HFFc6 (cell line): ENCODE data around the gene PTPRN2. TPM values are rescaled to one million over a fixed set of nuclear protein-coding genes. Genes with fewer than 3 reads are reported as not detected.

Experiments
- DNase-seq: peaks from one replicate; pipeline ENCODE4 v3.0.0-alpha.2; 2018
- H3K27ac Mint-ChIP-seq: 2 replicates; pipeline ENCODE4 v1.8.0; 2020; ENCODE audit warnings: mild to moderate bottlenecking, mixed read lengths
- H3K27me3 Mint-ChIP-seq: 2 replicates; pipeline ENCODE4 v1.8.0; 2021; ENCODE audit warnings: mild to moderate bottlenecking, moderate library complexity, mixed read lengths; ENCODE audit not compliant: insufficient read depth
- H3K36me3 Mint-ChIP-seq: 2 replicates; pipeline ENCODE4 v1.8.0; 2021; ENCODE audit warnings: low read depth, mixed read lengths
- H3K4me1 Mint-ChIP-seq: 2 replicates; pipeline ENCODE4 v1.8.0; 2020; ENCODE audit warnings: low read depth, mixed read lengths
- H3K4me3 Mint-ChIP-seq: 2 replicates; pipeline ENCODE4 v1.8.0; 2020; ENCODE audit warnings: mild to moderate bottlenecking, moderate library complexity, mixed read lengths
- H3K9me3 Mint-ChIP-seq: 2 replicates; pipeline ENCODE4 v1.8.0; 2020; ENCODE audit warnings: mild to moderate bottlenecking, mixed read lengths
- total RNA-seq, 6 experiments: library from RNA; stranded (reverse); fragmentation: NEBNext Ultra II Directional; extraction: Animal tissue kit (Norgen Biotek cat#: 25700); gene quantifications; 2 replicates in 1 of 6; 3 replicates in 5 of 6; pipeline ENCODE4 v1.2.3, GENCODE V29; 2021
- TF ChIP-seq, protein P1 (sequence below): fragments of 200-600 bp; sonication (generic); IDR thresholded peaks from 2 replicates; pipeline ENCODE4 v1.5.0; 2021; ENCODE audit warnings: antibody characterized with exemption, mild to moderate bottlenecking

PTPRN2 gene
- total RNA-seq, 6 experiments from 2014 or later: 0.05 to 0.27 (median 0.23) TPM

DNA sequence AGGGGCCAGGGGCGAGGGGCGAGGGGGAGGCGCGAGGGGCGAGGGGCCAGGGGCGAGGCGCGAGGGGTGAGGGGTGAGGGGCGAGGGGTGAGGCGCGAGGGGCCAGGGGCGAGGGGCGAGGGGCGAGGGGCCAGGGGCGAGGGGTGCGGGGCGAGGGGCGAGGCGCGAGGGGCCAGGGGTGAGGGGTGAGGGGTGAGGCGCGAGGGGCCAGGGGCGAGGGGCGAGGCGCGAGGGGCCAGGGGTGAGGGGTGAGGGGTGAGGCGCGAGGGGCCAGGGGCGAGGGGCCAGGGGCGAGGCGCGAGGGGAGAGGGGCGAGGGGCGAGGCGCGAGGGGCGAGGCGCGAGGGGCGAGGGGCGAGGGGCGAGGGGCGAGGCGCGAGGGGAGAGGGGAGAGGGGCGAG is 192.3 kb downstream of the PTPRN2 start:
- Mint-ChIP-seq H3K4me3 (no peak overlapping the region), H3K27me3 (no peaks in the 10 kb centered on the region; the same call in none of the 2 replicates), H3K4me1 (no peaks in the 10 kb centered on the region), H3K27ac (no peak overlapping the region), H3K36me3 (no peaks in the 10 kb centered on the region; the same call in 1 of the 2 replicates), H3K9me3 (peaks cover 37% of the 10 kb centered on the region)
- no peak for DNase-seq
- TF ChIP-seq, protein P1, sequence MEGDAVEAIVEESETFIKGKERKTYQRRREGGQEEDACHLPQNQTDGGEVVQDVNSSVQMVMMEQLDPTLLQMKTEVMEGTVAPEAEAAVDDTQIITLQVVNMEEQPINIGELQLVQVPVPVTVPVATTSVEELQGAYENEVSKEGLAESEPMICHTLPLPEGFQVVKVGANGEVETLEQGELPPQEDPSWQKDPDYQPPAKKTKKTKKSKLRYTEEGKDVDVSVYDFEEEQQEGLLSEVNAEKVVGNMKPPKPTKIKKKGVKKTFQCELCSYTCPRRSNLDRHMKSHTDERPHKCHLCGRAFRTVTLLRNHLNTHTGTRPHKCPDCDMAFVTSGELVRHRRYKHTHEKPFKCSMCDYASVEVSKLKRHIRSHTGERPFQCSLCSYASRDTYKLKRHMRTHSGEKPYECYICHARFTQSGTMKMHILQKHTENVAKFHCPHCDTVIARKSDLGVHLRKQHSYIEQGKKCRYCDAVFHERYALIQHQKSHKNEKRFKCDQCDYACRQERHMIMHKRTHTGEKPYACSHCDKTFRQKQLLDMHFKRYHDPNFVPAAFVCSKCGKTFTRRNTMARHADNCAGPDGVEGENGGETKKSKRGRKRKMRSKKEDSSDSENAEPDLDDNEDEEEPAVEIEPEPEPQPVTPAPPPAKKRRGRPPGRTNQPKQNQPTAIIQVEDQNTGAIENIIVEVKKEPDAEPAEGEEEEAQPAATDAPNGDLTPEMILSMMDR: no peak

DNA sequence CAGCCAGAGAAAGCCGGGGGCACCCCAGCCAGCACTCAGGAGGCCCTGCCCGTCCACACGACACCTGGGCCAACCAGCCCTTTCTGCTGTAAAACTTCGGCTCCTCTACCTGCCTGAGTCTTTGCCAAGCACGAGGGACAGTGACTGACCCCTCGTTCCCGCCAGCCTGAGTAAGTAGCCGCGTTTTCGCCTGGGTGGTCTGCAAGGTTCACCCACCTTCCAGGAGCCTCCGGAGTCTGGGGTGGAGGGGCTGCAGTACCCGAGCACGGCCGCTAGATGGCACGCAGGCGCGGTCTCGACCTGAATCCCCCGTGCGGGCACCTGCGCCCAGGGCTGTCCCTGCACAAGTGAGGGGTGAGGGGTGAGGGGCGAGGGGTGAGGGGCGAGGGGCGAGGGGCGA is 192.7 kb downstream of the PTPRN2 start:
- no peak overlapping the region for H3K27ac Mint-ChIP-seq
- no peaks in the 10 kb centered on the region; the same call in none of the 2 replicates for H3K27me3 Mint-ChIP-seq
- TF ChIP-seq, protein P1: peak; percentile 48
- H3K4me3 Mint-ChIP-seq: no peak overlapping the region
- no peaks in the 10 kb centered on the region for H3K4me1 Mint-ChIP-seq
- H3K9me3 Mint-ChIP-seq: peaks cover 37% of the 10 kb centered on the region
- no peaks in the 10 kb centered on the region; the same call in 1 of the 2 replicates for H3K36me3 Mint-ChIP-seq
- DNase-seq: no peak

DNA sequence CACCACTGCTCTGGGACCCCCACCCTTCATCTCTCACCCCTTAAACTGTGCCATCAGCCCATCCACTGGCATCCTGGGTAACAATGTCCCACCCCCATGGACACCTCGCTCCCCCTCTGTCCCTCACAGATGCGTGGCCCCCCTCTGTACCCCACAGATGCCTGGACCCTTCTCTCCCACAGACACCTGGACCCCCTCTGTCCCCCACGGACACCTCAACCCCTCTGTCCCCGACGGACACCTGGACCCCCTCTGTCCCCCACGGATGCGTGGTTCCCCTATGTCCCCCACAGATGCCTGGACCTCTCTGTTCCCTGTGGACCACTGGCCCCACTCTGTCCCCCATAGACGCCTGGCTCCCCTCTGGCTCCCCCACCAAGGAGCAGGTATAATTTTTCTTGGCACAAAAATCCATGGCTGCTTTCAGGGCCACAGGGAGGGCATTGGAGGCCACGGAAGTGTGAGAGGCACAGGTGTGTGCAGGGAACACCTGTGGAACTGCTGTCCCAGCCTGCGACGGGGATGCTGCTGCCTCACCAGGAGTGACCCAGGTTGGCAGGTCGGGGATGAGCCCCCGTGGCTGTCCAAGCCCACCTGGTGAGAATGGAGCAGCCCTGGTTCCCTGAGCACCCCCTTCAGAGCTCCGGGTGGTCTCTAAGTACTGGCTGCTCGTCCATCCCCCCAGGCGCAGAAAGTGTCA is 193.5 kb downstream of the PTPRN2 start:
- no peak overlapping the region for H3K27ac Mint-ChIP-seq
- H3K27me3 Mint-ChIP-seq: no peaks in the 10 kb centered on the region; the same call in none of the 2 replicates
- no peak overlapping the region for H3K4me3 Mint-ChIP-seq
- no peaks in the 10 kb centered on the region for H3K4me1 Mint-ChIP-seq
- no peak for DNase-seq
- TF ChIP-seq, protein P1: no peak
- no peaks in the 10 kb centered on the region; the same call in 1 of the 2 replicates for H3K36me3 Mint-ChIP-seq
- peaks cover 37% of the 10 kb centered on the region for H3K9me3 Mint-ChIP-seq

DNA sequence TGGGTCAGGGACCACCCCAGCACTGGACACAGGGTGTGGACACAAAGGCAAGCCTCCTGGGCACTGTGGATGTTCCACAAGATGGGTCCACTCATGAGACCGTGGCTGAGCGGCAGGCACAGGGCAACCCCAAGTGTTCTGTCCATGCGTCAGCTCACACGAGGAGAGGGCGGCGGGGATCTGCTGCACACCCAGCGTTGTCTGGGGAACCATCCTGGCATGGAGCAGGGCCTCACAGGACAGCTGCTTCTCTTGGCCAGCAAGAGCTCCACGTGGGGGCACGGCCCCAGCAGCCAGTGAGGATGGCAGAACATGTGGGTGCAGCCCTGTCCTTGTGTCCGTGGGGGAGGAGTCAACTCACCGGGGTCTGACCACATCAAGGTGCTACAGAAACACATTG is 195.4 kb downstream of the PTPRN2 start:
- no peak overlapping the region for H3K27ac Mint-ChIP-seq
- H3K36me3 Mint-ChIP-seq: no peaks in the 10 kb centered on the region; the same call in 1 of the 2 replicates
- H3K4me1 Mint-ChIP-seq: no peaks in the 10 kb centered on the region
- no peak for DNase-seq
- H3K4me3 Mint-ChIP-seq: no peak overlapping the region
- TF ChIP-seq, protein P1: no peak
- no peaks in the 10 kb centered on the region; the same call in none of the 2 replicates for H3K27me3 Mint-ChIP-seq
- peaks cover 43% of the 10 kb centered on the region for H3K9me3 Mint-ChIP-seq

DNA sequence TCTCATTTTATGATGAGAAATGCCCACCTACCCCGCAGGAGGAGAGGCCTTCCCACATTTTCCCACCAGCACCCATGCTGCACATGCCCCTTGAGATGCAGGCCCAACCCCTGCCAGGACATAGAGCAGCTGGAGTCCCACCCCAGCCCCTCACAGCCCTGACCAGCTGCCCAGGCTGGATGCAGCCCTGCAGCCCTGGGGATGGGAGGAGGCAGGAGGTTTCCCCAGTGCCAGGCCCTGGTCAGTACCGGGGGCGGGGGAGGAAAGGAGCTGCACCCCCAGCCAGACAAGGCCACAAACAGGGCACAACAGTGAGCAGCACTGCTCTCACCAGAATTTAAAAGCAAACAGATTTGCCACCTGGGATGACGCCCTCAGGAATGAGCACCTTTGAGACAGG is 196.1 kb downstream of the PTPRN2 start:
- H3K4me3 Mint-ChIP-seq: no peak overlapping the region
- H3K4me1 Mint-ChIP-seq: no peaks in the 10 kb centered on the region
- TF ChIP-seq, protein P1: no peak
- no peak for DNase-seq
- H3K27ac Mint-ChIP-seq: no peak overlapping the region
- H3K27me3 Mint-ChIP-seq: no peaks in the 10 kb centered on the region; the same call in none of the 2 replicates
- H3K9me3 Mint-ChIP-seq: peaks cover 43% of the 10 kb centered on the region
- no peaks in the 10 kb centered on the region; the same call in 1 of the 2 replicates for H3K36me3 Mint-ChIP-seq
